ENCODE measurements around the gene PTGS1. TPM values are rescaled to one million over a fixed set of nuclear protein-coding genes. Genes with fewer than 3 reads are reported as not detected.

Gene PTGS1
- total and polyA plus RNA-seq, 4 donors, result 0.84 to 5.3 (median 1.1) TPM

DNA sequence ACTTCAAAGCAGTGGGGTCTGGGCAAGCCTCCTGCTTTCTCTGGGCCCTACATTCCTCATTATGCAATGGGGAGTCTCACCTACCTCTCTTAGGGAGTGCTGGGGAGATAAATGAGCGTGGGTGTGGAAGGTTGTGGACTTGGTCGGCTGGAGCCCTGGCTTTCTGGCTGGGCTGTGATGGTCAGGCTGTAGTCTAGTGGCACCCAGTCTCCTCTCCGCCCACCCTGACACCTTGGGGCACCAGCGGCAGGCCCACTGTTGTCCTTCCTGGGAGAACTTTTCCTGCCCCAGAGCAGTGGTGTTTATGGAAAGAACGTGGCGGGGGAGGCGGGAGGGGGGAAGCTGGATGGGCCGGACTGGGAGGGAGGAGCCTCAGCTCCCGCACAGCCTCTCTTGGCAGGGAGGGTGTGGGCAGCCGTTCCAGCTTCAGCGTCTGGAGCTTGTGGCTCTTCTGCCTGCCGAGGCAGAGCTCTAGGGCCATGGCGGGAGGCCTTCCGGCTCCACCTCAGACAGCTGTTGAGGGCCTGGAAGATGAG lies 4.1 kb downstream of the PTGS1 start:
- no peak overlapping the region for H3K27ac ChIP-seq (ENCODE audit: low read depth in 1 of 2, low read length in 2 of 2)
- 50% methylated on average over 14 of the region's 14 CpGs for WGBS

GRCh38 chr9:122376796-122377195 lies 6.0 kb downstream of the PTGS1 start:
- WGBS, result 84% methylated on average over 1 of the region's 1 CpG
- no peak overlapping the region for H3K9ac ChIP-seq (ENCODE audit: low read depth in 1 of 2, low read length in 2 of 2)
- TF ChIP-seq, protein P1, sequence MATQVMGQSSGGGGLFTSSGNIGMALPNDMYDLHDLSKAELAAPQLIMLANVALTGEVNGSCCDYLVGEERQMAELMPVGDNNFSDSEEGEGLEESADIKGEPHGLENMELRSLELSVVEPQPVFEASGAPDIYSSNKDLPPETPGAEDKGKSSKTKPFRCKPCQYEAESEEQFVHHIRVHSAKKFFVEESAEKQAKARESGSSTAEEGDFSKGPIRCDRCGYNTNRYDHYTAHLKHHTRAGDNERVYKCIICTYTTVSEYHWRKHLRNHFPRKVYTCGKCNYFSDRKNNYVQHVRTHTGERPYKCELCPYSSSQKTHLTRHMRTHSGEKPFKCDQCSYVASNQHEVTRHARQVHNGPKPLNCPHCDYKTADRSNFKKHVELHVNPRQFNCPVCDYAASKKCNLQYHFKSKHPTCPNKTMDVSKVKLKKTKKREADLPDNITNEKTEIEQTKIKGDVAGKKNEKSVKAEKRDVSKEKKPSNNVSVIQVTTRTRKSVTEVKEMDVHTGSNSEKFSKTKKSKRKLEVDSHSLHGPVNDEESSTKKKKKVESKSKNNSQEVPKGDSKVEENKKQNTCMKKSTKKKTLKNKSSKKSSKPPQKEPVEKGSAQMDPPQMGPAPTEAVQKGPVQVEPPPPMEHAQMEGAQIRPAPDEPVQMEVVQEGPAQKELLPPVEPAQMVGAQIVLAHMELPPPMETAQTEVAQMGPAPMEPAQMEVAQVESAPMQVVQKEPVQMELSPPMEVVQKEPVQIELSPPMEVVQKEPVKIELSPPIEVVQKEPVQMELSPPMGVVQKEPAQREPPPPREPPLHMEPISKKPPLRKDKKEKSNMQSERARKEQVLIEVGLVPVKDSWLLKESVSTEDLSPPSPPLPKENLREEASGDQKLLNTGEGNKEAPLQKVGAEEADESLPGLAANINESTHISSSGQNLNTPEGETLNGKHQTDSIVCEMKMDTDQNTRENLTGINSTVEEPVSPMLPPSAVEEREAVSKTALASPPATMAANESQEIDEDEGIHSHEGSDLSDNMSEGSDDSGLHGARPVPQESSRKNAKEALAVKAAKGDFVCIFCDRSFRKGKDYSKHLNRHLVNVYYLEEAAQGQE (IDR thresholded peaks at IDR 0.05), result no peak
- TF ChIP-seq TAF1 (conservative IDR thresholded peaks at IDR 0.05), result no peak
- no peak for TF ChIP-seq ATF3 (IDR thresholded peaks at IDR 0.05)
- no peak for TF ChIP-seq JUND (IDR thresholded peaks at IDR 0.05)
- TF ChIP-seq FOXA1 (IDR thresholded peaks at IDR 0.05), result no peak
- no peak for TF ChIP-seq RXRA (IDR thresholded peaks at IDR 0.05)
- no peak for TF ChIP-seq GABPA (IDR thresholded peaks at IDR 0.05 in 1 of 2, conservative IDR thresholded peaks at IDR 0.05 in 1 of 2)
- no peak for TF ChIP-seq SP1 (IDR thresholded peaks at IDR 0.05)
- no peak for DNase-seq (ENCODE audit: low spot score)
- peaks cover 0 to 4% (median 0%) of the 10 kb centered on the region in 4 donors for H3K9me3 ChIP-seq (ENCODE audit: control insufficient read depth in 4 of 4, low read length in 3 of 4)
- no peaks in the 10 kb centered on the region for H3K36me3 ChIP-seq (ENCODE audit: control insufficient read depth in 4 of 4, insufficient read depth in 3 of 4, low read depth in 1 of 4, low read length in 3 of 4)
- no peak overlapping the region for H3K4me3 ChIP-seq (ENCODE audit: low read depth in 1 of 3, low read length in 3 of 3)
- peaks cover 2 to 6% (median 6%) of the 10 kb centered on the region in 4 donors for H3K4me1 ChIP-seq (ENCODE audit: control insufficient read depth in 4 of 4, insufficient read depth in 4 of 4, low read length in 3 of 4)
- no peaks in the 10 kb centered on the region for H3K27me3 ChIP-seq (ENCODE audit: control insufficient read depth in 4 of 4, insufficient read depth in 4 of 4, low read length in 3 of 4)
- H3K27ac ChIP-seq (ENCODE audit: low read depth in 1 of 2, low read length in 2 of 2), result no peak overlapping the region

More for the DNA sequence above, 4.1 kb downstream of the PTGS1 start:
- no peak for TF ChIP-seq NR2F2 (IDR thresholded peaks at IDR 0.05)
- no peak for TF ChIP-seq HNF4A (conservative IDR thresholded peaks at IDR 0.05)
- TF ChIP-seq, protein P1 (IDR thresholded peaks at IDR 0.05), result no peak
- TF ChIP-seq ATF3 (IDR thresholded peaks at IDR 0.05), result no peak
- TF ChIP-seq JUND (IDR thresholded peaks at IDR 0.05), result no peak
- Histone ChIP-seq H3K36me3 (ENCODE audit: control insufficient read depth in 4 of 4, insufficient read depth in 3 of 4, low read depth in 1 of 4, low read length in 3 of 4) (no peaks in the 10 kb centered on the region), H3K9me3 (ENCODE audit: control insufficient read depth in 4 of 4, low read length in 3 of 4) (peaks cover 0 to 4% (median 0%) of the 10 kb centered on the region in 4 donors), H3K9ac (ENCODE audit: low read depth in 1 of 2, low read length in 2 of 2) (no peak overlapping the region), H3K4me3 (ENCODE audit: low read depth in 1 of 3, low read length in 3 of 3) (no peak overlapping the region), H3K27me3 (ENCODE audit: control insufficient read depth in 4 of 4, insufficient read depth in 4 of 4, low read length in 3 of 4) (no peaks in the 10 kb centered on the region), H3K4me1 (ENCODE audit: control insufficient read depth in 4 of 4, insufficient read depth in 4 of 4, low read length in 3 of 4) (peaks cover 2 to 9% (median 7%) of the 10 kb centered on the region in 4 donors)
- peak; percentile 64 for DNase-seq (ENCODE audit: low spot score)
